Keratinocyte (primary cell): ENCODE measurements around the gene NUDT14. TPM values are rescaled to one million over a fixed set of nuclear protein-coding genes. Genes with fewer than 3 reads are reported as not detected.

Experiments
- DNase-seq: peaks from one replicate; pipeline ENCODE4 v3.0.0-alpha.2; 2011; ENCODE audit warnings: low read depth, missing footprints, low spot score
- FAIRE-seq: peaks from 2 replicates; lab custom pipeline; 2011; peaks lifted over from hg19 to GRCh38; lab: Jason Lieb, UNC
- H2AFZ ChIP-seq: 2 replicates; pipeline ENCODE4 v1.6.0; 2012; ENCODE audit warnings: low read length, control low read depth, inconsistent platforms; ENCODE audit not compliant: control insufficient read depth
- H3K27ac ChIP-seq: 2 replicates; pipeline ENCODE4 v1.5.1; 2011; ENCODE audit warnings: low read length; ENCODE audit not compliant: control insufficient read depth, insufficient read depth
- H3K27me3 ChIP-seq: 3 replicates; pipeline ENCODE4 v1.6.0; 2011; ENCODE audit warnings: low read length; ENCODE audit not compliant: control insufficient read depth, insufficient read depth; ENCODE audit errors: extremely low read depth
- H3K36me3 ChIP-seq, 2 experiments: 2 replicates in 1 of 2; 3 replicates in 1 of 2; pipeline ENCODE4 v1.5.1; 2011; ENCODE audit warnings: low read length in 2 of 2, mild to moderate bottlenecking in 1 of 2; ENCODE audit not compliant: control insufficient read depth in 2 of 2, insufficient read depth in 2 of 2; ENCODE audit errors: extremely low read depth in 1 of 2
- H3K4me1 ChIP-seq: 3 replicates; pipeline ENCODE4 v1.5.1; 2011; ENCODE audit warnings: low read length; ENCODE audit not compliant: control insufficient read depth, insufficient read depth; ENCODE audit errors: extremely low read depth
- H3K4me2 ChIP-seq: 3 replicates; pipeline ENCODE4 v1.6.0; 2011; ENCODE audit warnings: low read depth, low read length; ENCODE audit not compliant: control insufficient read depth, insufficient read depth; ENCODE audit errors: extremely low read depth
- H3K4me3 ChIP-seq, 3 experiments: fragments of 200-600 bp in 1 of 3; sonication (generic) in 1 of 3; 2 replicates in 2 of 3; 3 replicates in 1 of 3; pipeline ENCODE4 v1.5.1; 2011 to 2016; ENCODE audit warnings: low read length in 3 of 3, mild to moderate bottlenecking in 3 of 3, control low read depth in 2 of 3, inconsistent platforms in 1 of 3, low read depth in 1 of 3, mixed read lengths in 1 of 3, mixed run types in 1 of 3, moderate library complexity in 1 of 3; ENCODE audit not compliant: control insufficient read depth in 2 of 3, insufficient read depth in 2 of 3; ENCODE audit errors: extremely low read depth in 1 of 3
- H3K79me2 ChIP-seq: 2 replicates; pipeline ENCODE4 v1.6.0; 2012; ENCODE audit warnings: low read length; ENCODE audit not compliant: control insufficient read depth, insufficient read depth
- H3K9ac ChIP-seq: 3 replicates; pipeline ENCODE4 v1.6.0; 2011; ENCODE audit warnings: low read length; ENCODE audit not compliant: control insufficient read depth, insufficient read depth; ENCODE audit errors: extremely low read depth
- H3K9me1 ChIP-seq: 3 replicates; pipeline ENCODE4 v1.6.0; 2011; ENCODE audit warnings: low read length; ENCODE audit not compliant: control insufficient read depth, insufficient read depth; ENCODE audit errors: extremely low read depth
- H3K9me3 ChIP-seq: 2 replicates; pipeline ENCODE4 v1.5.1; 2012; ENCODE audit warnings: low read depth, low read length; ENCODE audit not compliant: control insufficient read depth
- H4K20me1 ChIP-seq: 3 replicates; pipeline ENCODE4 v1.6.0; 2011; ENCODE audit warnings: low read length; ENCODE audit not compliant: control insufficient read depth, insufficient read depth; ENCODE audit errors: extremely low read depth
- CTCF ChIP-seq, 3 experiments: IDR thresholded peaks in 1 of 3; conservative IDR thresholded peaks in 1 of 3; optimal IDR thresholded peaks in 1 of 3; 2 replicates in 2 of 3; 3 replicates in 1 of 3; pipeline versions ENCODE3 to v1.5.1; 2011; ENCODE audit warnings: low read length in 3 of 3, mild to moderate bottlenecking in 3 of 3, moderate library complexity in 2 of 3, control low read depth in 1 of 3, inconsistent platforms in 1 of 3; ENCODE audit not compliant: insufficient read depth in 2 of 3; ENCODE audit errors: extremely low read depth in 1 of 3
- EZH2 ChIP-seq: IDR thresholded peaks from one replicate; pipeline ENCODE4 v1.6.1; 2012; ENCODE audit warnings: inconsistent platforms, mild to moderate bottlenecking, low read length, moderate library complexity
- dilution Hi-C: fragments of 300-500 bp; cut with MboI; formaldehyde crosslinking; loops from one replicate; pipeline ENCODE4 v1.7.0; 2020; ENCODE audit warnings: low sequenced_read_pairs; ENCODE audit not compliant: extremely low pct_ligation_motif_present
- polyA plus RNA-seq, 5 experiments: library from polyadenylated mRNA; depleted of rRNA in 3 of 5; stranded (reverse) in 3 of 5; stranded (forward) in 1 of 5; unstranded in 1 of 5; fragments of >200 nt; gene quantifications; 1 replicate in 1 of 5; 2 replicates in 3 of 5; 3 replicates in 1 of 5; pipeline versions ENCODE4 v1.2.1 to v1.2.3, GENCODE V29; 2011 to 2012; ENCODE audit warnings: missing spikeins in 2 of 5, low read depth in 1 of 5, low replicate concordance in 1 of 5

NUDT14 gene
- polyA plus RNA-seq, 1 donor (not counting 4 experiments of a cell fraction or from before 2014, with no cell fraction given): 15.6 TPM

GRCh38 chr14:105141026-105141425, 40.1 kb downstream of the NUDT14 start:
- FAIRE-seq (no peak), DNase-seq (no peak)
- dilution Hi-C loops: no loop called here
- no peaks in the 10 kb centered on the region for H3K27me3 ChIP-seq
- no peak overlapping the region for H3K9ac ChIP-seq
- H3K4me1 ChIP-seq: no peaks in the 10 kb centered on the region
- no peak for TF ChIP-seq EZH2
- no peak for TF ChIP-seq CTCF (optimal IDR thresholded peaks at IDR 0.05 in 1 of 3, IDR thresholded peaks at IDR 0.05 in 1 of 3, conservative IDR thresholded peaks at IDR 0.05 in 1 of 3; ENCODE audit: extremely low read depth in 1 of 3, insufficient read depth in 2 of 3, low read length in 3 of 3)
- peaks cover 20 to 28% of the 10 kb centered on the region in 2 experiments for H3K36me3 ChIP-seq
- H3K27ac ChIP-seq: no peak overlapping the region
- H3K9me1 ChIP-seq: no peaks in the 10 kb centered on the region
- no peaks in the 10 kb centered on the region for H3K79me2 ChIP-seq
- H3K4me2 ChIP-seq: no peak overlapping the region
- H4K20me1 ChIP-seq: no peaks in the 10 kb centered on the region
- H2AFZ ChIP-seq: no peak overlapping the region
- H3K9me3 ChIP-seq: peaks cover 7% of the 10 kb centered on the region
- H3K4me3 ChIP-seq: no peak overlapping the region

- H2AFZ ChIP-seq: no peak overlapping the region
- no peaks in the 10 kb centered on the region for H3K9me1 ChIP-seq
- dilution Hi-C loops: no loop called here
- H3K27ac ChIP-seq: no peak overlapping the region
- no peak overlapping the region for H3K4me3 ChIP-seq
- H3K4me1 ChIP-seq: no peaks in the 10 kb centered on the region
- no peaks in the 10 kb centered on the region for H3K27me3 ChIP-seq
- no peaks in the 10 kb centered on the region for H3K79me2 ChIP-seq
- no peak for DNase-seq
- H3K9ac ChIP-seq: no peak overlapping the region
- H3K36me3 ChIP-seq: peaks cover 19 to 26% of the 10 kb centered on the region in 2 experiments
- FAIRE-seq: no peak
- H4K20me1 ChIP-seq: no peaks in the 10 kb centered on the region
- H3K4me2 ChIP-seq: no peak overlapping the region
- TF ChIP-seq CTCF (optimal IDR thresholded peaks at IDR 0.05 in 1 of 3, IDR thresholded peaks at IDR 0.05 in 1 of 3, conservative IDR thresholded peaks at IDR 0.05 in 1 of 3; ENCODE audit: extremely low read depth in 1 of 3, insufficient read depth in 2 of 3, low read length in 3 of 3) (no peak), EZH2 (no peak)
- H3K9me3 ChIP-seq: peaks cover 7% of the 10 kb centered on the region
Measured at GRCh38 chr14:105140581-105140980, 40.5 kb downstream of the NUDT14 start.
